HTERT RPE-1 (cell line): Measurements from ENCODE around the gene ERVMER34-1.

Experiments used
- in situ Hi-C: fragments of 300-500 bp; cut with MboI; formaldehyde crosslinking; loops from 4 replicates; pipeline ENCODE4 v1.14.3; 2020; ENCODE audit warnings: low sequenced_read_pairs

ERVMER34-1 gene, protein sequence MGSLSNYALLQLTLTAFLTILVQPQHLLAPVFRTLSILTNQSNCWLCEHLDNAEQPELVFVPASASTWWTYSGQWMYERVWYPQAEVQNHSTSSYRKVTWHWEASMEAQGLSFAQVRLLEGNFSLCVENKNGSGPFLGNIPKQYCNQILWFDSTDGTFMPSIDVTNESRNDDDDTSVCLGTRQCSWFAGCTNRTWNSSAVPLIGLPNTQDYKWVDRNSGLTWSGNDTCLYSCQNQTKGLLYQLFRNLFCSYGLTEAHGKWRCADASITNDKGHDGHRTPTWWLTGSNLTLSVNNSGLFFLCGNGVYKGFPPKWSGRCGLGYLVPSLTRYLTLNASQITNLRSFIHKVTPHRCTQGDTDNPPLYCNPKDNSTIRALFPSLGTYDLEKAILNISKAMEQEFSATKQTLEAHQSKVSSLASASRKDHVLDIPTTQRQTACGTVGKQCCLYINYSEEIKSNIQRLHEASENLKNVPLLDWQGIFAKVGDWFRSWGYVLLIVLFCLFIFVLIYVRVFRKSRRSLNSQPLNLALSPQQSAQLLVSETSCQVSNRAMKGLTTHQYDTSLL

DNA sequence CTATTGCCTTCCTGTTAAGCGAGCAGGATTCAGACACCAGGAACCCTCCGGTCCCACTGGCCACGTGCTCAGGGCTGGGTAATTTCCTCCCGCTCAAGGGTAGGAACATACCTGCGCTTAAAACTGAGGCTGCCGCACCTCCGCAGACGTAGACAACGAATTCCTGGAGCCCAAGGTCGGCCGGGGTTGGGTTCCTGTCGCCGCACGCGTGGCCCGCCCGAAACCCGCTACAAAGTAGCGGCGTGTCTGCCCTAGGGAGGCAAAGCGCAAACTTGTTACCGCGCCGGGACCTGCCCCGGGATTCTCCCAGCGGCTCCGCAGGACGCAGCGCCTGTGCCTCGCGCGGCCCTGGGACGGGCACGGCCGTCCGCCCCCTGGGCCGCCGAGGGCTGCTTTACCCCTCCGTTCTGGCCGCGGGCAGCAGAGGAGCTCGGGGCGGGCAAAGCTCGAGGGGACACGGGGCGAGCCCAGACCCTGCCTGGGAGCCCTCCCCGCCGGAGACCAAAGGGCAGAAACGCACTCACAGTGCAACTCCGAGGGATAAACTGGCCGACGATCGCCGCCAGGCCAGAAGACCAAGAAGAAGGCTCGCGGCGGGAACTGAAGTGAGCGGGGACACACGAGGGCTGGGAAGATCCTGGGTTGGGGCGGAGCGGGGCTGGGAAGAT, at the start of gene ERVMER34-1:
TSS of gene ERVMER34-1 (minus strand) at position 607 of the 668 bp plus-strand sequence. CDS start 5,905 bp downstream, outside the sequence.
- in situ Hi-C loops, result no loop called here

DNA sequence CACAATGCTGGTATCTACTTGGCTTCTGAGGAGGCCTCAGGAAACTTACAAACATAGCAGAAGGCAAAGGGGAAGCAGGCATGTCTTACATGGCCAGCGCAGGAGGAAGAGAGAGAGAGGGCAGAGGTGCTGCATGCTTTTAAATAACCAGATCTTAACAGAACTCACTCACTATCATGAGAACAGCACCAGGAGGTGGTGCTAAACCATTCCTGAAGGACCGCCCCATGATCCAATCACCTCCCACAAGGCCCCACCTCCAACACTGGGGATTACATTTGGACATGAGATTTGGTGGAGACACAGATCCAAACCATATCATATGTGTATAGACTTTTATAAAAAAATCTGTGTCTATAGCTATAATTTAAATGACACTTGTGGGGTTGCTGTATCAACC, 48.6 kb upstream of the ERVMER34-1 start:
- in situ Hi-C loops, result no loop called here

DNA sequence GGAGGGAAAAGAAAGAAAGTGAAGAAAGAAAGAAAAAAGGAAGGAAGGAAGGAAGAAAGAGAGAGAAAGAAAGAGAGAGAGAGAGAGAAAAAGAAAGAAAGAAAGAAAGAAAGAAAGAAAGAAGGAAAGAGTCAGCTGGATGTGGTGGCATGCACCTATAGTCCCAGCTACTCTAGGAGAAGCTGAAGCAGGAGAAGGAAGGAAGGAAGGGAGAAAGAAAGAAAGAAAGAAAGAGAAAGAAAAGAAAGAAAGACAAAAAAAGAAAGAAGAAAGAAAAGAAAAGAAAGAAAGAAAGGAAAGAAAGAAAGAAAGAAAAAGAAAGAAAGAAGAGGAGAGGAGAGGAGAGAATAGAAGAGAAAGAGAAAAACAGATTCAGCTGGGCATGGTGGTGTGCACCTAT, 44.3 kb upstream of the ERVMER34-1 start:
- in situ Hi-C loops, result no loop called here

DNA sequence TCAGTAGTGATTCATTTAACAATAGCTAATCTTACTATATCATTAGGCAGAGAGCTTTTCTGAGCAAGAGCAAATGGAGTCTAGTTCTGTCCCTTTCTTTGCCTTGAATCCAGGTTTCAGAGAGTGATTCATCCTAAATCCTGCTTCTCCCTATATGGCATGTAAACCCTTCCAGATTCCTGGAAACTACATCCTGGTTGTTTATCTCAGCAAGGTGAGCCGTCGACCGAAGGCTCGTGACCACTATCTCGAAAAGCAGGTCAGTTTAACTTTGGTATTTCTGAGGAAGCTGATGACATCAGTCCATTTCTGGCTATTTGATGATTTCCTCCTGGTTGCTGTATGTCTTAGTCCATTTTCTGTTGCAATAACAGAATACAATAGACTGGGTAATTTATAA, 40.7 kb upstream of the ERVMER34-1 start:
- in situ Hi-C loops, result no loop called here

GRCh38 chr4:52789774-52790173, 38.5 kb upstream of the ERVMER34-1 start:
- in situ Hi-C loops, result no loop called here

- in situ Hi-C loops, result no loop called here
Measured at GRCh38 chr4:52788806-52789205, 37.6 kb upstream of the ERVMER34-1 start.

DNA sequence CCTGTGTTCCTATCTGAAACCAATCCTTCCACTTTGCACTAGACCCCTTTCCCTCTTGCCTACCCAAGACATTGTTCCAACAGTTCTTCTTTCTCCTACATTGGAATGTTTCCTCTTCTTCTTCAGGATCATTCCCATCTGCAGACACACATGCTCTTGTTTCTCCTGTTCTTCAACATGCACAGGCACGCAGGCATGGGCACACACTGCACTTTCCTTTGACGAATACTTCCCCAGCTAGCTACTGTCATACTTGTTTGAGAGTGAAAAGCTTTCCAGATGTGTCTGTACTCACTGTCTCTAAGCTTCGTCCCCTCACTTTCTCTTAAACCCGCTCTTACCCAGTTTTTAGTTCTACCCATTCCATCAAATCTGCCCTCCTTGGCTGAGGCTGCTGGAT, 31.8 kb upstream of the ERVMER34-1 start:
- in situ Hi-C loops, result no loop called here

GRCh38 chr4:52780617-52781354, 29.6 kb upstream of the ERVMER34-1 start:
- in situ Hi-C loops, result no loop called here

DNA sequence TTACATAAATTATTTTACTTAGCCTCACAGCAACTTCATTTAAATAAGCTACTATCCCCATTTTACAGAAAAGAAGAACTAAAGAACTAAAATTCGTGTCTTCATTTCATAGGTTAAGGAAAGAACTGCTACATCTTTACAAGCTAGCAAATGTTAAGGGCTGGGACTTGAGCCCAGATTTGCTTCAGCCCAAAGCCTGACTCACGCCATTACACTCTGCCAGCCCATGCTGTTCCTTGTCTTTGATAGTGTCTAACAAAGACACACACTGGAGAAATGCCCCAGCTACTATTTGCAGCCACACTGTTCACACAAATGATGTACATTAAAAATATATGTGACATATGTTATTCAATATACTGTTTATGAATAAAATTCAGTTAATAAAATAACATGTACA, 29.0 kb upstream of the ERVMER34-1 start:
- in situ Hi-C loops, result no loop called here

GRCh38 chr4:52760256-52760655, 9.0 kb upstream of the ERVMER34-1 start:
- in situ Hi-C loops, result no loop called here

GRCh38 chr4:52755426-52755825, 4.2 kb upstream of the ERVMER34-1 start:
- in situ Hi-C loops, result no loop called here

DNA sequence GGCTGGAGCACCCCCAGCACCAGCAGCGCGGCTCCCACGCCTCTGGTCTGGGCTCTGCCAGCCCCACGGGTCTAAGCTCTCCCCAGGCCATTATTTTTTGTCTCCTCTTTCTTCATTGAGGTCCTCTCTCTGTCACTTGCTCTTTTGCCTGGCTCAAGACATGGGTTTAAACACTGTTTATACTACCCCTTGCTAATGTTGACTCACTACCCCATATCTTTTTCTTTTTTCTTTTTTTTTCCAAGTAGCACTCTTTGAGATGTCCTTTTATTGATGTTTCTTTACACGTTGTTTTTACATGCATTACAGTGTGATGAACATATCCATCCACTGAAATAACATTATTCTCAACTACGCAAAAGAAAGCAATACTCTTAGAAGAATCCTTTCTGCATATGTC, 1.7 kb upstream of the ERVMER34-1 start:
- in situ Hi-C loops, result no loop called here

DNA sequence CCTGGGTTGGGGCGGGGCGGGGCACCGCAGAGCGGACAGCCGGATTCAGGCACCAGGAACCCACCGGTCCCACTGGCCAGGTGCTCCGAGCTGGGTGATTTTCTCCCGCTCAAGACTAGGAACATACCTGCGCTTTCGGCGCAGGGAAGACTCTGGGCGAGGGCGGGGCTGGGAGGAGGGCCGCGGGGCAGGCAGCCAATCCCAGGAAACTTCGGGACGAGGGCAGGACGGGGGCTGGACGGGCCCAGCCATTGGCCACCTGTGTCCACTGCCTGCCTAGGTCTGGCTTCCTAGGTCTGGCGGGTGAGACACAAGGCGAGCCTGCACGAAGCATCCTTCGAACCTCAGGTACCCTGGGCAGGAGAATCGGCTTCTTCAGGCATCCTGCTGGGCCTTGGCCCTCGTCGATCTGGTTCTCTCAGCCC, 274 bp upstream of the ERVMER34-1 start:
- in situ Hi-C loops, result no loop called here

DNA sequence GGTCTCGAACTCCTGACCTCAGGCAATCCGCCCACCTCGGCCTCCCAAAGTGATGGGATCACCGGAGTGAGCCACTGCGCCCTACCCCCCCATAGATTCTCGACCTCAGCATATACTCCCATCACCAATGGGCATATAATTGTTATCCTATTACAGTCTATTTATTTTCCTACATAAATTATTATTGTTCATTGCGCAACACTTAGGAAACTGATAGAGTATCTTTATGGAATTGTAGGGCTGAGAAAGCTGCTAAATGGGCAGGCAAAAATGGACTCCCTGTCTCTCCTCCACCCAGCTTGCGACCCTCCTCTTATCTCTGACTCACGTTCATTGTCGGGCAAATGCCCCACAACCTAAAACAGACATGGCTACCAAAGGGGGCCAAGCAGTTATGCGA, 1.0 kb downstream of the ERVMER34-1 start:
- in situ Hi-C loops, result no loop called here

DNA sequence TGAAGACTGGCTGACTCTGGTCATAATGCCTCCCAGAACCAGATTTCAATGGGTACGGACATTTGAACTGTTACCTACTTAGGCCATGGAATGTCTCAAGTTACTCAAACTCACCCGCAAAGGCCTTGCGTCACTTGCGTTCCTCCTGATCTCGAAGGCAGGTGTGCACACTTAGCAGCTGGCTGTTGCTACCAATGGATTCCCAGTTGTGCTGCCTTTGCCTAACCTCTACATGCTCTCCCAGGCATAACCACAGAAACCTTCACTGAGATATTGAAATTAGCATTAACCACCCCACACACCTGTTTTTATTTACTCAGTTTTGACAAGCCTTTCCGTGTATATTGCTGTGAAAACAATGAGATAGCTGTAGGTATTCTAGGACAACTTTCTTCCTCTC, 2.8 kb downstream of the ERVMER34-1 start:
- in situ Hi-C loops, result no loop called here

DNA sequence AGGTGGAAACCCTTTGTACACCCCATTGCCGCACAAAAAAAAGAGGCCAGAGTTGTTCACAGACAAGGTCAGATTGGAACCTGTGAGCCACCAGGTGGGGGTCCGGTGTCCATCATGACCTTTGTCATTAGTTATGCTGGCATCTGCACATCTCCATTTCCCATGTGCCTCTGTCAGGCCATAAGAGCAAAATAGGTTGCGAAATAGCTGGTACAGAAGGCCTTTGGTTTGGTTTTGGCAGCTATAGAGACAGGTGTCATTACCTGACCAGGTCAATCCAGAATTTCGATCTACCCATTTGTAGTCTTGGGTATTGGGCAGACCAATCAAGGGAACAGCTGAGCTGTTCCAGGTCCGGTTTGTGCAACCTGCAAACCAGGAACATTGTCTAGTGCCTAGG, 6.6 kb downstream of the ERVMER34-1 start:
- in situ Hi-C loops, result no loop called here

DNA sequence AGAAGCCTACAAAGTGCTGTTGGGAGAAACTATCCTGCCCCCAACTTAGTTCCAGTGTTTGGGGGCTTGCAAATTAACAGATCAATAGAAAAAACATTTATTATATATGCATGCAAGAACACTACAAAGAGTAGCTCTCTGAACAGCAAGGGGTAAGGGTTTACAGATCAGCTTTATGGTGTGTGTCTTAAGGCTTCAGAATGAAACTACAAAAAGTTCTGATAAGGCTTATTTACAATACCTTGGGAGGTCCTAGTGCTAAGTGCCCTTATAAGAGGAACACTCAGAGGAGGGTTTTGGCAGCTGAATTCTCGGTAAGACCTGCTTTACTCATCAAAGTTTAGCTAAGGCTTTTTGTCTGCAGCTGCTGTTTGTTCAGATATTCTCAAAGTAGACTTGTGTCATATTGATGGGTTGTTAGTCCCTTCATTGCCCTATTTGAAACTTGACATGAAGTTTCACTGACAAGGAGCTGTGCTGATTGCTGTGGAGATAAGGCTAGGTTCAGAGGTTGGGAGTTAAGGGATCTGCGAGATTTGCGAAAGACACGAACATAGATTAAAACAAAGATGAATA, 7.7 kb downstream of the ERVMER34-1 start:
- in situ Hi-C loops, result no loop called here

- in situ Hi-C loops, result no loop called here
Measured at GRCh38 chr4:52729586-52729985, 21.6 kb downstream of the ERVMER34-1 start.

- in situ Hi-C loops, result no loop called here
Measured at GRCh38 chr4:52728691-52729240, 22.5 kb downstream of the ERVMER34-1 start.

DNA sequence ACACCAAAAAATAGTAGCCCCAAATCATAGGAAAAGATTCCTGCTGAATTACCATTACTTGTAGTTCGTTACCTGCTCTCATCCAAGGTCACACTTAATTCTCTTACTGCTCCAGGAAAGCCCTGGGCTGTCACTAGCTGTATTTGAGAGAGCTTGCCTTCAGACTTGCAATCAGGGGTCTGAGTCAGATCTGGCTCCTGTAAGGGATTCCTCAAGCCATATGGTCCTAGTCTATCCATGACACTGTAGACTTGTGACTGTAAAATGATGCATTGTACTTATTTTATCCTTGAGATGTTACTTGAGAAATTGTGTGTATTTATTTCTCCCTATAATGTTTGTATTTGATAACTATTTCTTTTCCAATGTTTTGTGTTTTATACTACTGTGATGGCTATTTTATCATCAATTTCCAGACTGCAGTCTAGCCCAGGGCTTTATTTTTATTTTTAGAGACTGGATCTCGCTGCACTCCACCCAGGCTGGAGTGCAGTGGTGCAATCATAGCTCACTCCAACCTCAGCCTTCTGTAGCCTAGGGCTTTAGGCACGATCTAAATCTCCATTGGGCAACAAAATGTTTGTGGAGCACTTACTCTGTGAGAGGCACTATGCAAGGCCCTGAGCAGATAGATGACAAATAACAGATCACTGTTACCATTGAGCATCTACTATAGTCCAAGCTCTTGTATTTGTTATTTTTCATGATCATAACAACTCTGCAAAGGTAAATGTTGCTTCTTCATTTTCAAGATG, 24.2 kb downstream of the ERVMER34-1 start:
- in situ Hi-C loops, result no loop called here
